Measurements from ENCODE around the gene RALGDS.

The RALGDS gene

DNA sequence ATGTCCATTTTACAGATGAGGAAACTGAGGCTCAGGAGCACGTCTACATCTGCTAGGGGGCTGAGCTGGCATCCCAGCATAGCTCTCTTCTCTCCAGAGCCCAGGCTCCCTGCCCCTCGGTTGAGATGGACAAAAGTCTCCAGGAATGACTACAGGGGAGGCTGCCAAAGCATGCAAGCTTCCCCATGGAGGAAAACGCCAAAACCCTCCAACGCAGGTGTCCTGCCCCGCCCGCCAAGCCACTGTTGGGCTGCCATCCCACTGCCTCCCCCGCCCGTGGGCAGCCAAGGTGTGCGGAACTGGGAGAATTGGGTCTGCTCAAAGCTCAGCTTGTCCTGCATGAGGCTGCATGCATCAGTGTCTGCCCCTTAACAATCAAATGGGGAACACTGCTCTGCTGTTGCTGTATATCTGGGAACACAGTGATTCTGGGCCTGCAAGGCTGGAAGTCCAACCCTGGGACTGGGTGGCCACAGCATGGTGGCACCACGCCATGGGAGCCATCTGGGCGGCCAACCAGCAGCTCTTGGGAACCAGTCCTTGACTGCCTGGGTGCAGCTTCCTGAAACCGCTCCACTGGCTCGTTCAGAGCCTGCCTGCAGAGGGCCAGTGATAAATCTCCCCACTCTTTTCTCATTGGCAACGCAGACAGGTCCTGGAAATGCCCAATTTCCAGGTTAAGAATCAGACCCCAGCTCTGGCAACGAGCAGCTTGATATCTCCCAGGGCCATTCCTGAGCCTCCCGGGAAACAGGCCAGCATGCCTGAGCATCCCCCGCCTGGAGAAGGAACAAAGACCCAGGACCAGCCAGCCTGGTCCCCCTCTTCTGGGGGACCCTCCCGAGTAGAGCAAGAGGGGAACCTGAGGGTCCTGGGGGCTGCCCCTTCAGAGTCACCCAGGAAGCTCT lies 3.5 kb downstream of the RALGDS start:
- no peak for DNase-seq

DNA sequence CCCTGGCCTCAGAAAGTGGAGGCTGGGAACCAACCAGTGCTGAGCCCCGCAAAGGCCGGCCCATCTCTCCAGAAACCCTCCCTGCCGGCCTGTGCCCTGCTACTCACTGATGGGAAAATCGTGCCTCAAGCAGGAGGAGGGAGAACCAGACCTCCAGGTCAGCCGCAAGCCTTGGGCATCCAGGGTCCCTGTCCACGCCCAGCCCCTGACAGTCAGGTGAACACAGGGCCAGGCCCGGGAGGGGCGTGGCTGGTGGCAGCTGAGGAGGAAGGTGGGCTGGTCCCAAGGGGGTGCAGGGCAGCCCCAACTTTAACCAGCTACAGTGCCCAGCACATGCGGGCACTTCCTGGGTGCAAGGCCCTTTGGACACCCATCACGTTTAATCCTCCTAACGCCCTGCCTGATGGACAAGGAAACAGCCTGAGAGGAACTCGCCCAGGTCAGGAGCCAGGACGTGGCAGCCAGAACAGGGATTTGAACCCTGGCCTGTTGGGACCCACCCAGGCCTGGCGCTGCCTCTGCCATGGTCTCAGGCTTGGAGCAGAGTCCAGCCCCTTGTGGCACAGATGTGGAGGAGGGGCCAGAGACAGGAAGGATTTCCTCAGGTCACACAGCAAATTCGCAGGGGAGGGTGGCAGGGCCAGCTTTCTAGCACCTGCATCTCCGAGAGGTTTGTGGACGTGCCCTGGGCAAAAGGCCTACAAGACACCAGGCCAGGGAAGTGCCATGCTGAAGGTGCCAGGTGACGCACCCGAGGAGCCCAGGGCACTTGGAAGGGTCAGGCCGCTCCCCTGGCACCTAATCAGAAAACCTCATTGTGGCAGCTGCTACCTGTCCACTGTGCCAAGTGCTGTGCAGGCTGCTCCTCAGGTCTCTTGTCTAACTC lies 4.5 kb downstream of the RALGDS start:
- peak; percentile 30 for DNase-seq

DNA sequence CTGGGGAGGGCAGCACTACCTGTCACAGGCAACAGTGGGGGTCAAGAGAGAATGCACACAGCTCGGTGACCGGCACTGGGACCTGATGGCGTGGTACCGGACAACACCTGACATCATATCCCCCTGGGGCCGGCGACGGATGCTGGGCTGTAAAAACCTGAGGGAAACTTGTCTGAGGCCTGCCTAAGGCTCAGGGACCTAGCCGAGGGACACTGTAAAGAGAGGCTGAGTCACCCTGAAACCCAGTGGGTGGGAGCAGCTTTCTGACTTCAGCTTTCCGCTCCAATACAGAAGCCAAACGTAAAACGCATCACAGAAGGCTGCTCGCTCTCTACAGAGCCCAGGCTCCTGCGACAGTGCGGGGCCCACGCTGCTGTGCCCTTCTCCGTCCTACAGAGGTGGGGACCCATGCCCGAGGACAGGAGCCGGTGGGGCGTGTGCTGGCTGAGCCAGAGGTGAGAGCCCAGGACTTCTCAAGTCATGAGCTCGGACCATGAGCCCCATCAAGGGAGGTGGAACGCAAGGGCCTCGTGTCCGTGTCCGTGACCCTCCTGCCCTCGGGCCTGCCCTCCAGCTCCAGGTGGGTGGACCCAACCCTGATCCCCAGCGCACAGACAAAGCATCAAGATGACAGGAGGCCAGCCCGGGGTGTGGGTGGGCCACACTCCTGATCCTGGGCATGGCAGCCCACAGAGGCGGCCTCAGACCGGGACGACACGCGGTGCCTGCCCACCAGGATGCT lies 5.3 kb downstream of the RALGDS start:
- peak; percentile 43 for DNase-seq

DNA sequence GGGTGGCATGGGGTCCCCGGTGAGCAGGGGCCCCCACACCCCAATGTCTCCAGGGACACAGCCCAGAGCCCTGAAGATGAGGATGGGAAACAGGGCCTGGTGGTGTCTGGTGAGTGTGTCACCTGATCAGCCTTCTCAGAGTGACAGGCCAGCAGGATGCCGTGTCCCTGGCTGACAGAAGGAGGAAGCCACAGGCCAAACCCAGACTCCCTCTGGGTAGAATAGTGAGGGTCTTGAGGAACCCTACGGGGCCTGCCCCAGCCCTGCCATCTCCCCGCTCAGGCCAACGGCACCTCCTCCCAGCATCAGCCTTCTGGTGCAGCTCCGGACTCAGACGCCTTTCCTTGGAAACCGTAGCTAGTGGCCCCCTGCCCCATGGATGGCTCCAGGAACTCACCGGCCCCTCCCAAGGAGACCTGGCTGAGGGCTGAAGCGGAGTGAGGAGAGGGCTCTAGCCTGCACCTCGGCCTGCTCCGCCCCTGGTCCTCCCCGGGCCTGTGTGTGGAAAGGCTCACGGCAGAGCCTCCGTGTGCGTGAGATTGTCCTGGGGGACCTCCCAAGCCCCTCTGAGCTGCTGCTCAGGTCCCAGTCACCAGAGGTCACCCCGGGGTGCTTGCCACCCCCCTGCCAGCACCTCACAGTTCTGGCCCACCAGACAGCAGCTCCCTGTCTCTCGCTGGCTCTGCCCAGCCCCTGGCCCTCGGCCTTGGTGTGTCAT lies 6.0 kb downstream of the RALGDS start:
- peak; percentile 42 for DNase-seq

DNA sequence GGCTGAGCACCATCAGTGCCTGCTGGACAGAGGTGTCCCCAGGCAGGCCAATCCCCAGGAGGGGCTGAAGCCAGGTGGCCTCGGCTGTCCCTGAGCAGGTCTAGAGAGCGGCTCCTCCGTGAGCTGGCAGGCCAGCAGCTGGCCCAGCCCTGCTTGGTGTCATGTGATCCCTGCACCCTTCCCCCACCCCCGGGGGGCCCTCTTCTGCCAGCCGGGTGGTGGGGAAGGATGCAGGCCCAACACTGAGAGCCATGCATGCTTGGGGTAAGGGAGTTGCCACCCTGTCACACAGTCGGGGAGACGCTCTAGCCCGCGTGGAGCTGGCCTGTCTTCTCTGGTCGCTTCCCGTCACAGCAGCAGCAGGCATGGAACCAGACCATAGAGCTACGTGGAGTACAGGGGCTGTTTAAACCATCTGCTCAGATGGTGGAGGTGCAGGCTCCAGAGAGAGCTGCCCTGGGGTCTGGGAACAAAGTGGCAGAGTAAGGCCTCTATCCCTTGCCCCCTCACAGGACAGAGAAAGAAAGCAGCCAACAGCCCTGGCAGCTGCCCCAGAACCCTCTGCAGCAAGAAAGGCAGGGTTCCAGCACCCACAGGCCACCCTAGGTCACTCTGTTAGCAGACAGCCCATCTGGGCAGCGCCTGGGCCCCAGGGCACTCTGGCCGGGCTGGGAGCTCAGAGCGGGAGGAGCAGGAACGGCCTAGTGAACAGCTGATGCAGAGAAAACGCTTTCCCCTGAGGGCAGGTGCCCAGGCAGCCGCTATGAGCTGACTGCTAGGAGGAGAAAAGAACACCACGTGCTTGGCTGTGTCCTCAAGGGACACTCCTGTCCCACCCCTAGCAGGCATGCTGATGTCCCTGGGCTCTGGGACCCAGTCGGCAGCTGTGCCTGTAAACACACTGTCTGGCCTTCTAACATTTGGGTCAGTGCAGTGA lies 6.8 kb downstream of the RALGDS start:
- DNase-seq: peak; percentile 55

DNA sequence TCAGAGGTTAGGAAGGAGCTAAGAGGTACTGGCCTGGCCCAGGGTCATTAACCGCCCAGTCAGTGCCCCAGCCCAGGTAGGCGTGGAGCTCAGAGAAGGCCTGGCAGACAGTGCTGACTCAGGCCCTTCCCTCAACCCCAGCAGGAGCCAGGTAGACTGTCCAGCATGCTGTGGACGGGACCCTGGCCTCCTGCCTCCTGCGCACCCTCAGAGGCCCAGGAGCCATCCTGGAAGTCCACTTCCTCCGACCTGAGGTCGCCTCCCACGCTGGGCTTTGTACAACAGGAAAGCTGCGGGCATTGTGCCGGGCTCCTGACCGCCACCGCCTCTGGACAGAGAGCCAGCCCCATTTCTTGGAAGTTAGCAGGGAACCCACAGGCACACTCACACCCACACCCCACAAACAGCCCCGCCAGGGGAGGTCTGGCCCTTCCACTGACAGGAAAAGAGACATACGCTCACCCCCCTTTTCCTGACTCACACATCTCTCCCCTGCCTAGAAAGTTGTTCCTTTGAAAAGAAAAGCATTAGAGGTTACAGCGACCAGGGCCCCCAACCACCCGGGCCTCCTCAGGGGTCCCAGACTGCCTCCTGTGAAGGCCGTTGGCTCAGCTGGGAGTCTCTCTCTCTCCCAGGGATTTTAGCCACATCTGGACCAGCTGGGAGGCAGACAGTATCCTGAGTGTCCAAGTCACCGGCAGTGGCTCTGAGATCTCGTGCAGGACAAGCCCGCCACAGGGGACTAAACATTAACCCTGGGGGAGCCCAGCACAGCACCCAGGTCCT lies 7.7 kb downstream of the RALGDS start:
- DNase-seq: no peak

DNA sequence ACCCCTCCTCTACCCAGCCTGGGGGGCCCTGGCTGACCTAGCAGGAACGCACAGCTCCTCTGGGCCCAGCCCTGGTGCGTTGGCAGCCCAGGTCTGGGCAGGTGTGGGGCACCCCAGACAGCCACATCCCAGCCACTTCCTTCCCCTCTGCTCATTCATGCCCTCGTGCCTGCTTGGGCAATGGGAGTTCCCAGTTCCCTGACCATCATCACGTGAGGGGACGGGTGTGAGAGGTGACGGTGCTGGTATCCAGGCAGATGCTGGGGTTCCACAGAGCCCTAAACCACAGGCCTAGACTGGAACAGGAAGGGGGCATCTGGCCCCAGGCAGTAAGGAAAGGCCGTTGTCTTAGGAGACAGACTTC lies 8.4 kb downstream of the RALGDS start:
- DNase-seq: no peak

DNA sequence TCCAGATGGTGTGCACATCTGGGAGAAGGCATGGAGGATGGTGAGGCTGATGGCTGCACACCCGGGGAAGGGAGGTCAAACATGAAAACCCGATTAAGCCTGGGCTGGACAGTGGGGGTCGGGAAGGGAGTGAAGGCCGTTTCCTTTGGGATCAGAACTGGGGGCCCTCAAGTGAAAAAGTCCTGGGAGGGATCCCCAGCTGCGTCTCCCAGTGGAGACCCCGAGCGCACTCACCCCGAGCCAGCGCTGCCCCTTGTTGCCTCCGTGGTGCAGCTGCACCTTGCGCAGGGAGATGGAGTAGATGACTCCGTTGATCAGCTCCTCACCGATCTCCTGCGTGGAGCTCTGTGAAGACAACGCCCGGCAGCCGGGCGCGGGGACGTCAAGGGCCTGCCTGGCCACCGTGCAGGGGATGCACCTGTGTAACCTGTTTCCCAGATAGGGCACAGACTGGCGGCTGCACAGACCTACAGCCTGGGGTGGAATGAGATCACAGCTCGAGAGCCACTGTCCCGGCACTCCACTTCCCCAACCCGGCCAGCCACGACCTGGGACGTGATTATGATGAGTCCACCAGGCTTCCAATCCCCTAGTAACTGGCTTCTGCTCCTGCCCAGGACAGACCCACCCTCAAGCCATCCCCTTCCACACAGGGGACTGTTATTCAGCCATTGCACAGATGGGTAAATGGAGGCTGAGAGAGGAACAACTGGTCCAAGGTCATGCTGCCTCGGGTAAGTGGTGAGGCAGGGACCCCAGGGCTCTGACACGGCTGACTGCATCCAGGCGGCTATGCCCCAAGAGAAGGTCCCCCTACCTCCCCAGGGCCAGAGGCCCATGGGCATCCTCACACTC lies 9.0 kb downstream of the RALGDS start:
- DNase-seq: no peak

DNA sequence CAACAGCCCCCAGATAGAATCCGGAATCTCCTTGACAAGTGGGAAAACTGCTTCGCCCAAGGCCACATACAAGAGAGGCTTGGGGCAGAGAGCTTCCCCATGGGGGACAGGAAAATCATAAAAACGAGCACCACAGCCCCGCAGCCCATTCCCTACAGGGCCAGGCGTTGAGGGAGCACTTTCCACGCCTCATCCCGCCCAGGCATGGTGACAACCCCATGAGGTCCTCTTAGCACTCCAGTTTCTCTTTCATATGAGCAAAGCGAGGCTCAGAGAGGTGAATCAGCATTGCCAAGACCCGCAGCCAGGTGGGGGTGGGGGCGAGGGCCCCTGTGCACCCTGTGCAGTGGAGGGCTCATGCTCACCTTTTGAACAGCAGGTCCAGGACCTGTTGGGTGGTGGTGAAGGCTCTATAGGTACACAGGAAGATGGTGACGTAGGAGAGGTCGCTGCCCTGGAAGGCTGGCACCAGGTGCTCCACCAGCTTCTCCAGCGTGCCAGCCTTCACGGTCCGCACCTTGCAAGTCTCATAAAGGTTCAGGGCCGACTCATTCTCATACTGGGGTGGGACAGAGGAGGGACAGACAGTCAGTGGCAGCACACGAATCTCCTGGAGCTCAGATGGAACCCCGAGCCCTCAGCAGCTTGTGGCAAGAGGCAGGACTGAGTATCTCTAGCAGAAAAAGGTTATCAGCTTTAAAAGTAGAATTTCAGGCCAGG lies 10.9 kb downstream of the RALGDS start:
- DNase-seq: peak; percentile 32

DNA sequence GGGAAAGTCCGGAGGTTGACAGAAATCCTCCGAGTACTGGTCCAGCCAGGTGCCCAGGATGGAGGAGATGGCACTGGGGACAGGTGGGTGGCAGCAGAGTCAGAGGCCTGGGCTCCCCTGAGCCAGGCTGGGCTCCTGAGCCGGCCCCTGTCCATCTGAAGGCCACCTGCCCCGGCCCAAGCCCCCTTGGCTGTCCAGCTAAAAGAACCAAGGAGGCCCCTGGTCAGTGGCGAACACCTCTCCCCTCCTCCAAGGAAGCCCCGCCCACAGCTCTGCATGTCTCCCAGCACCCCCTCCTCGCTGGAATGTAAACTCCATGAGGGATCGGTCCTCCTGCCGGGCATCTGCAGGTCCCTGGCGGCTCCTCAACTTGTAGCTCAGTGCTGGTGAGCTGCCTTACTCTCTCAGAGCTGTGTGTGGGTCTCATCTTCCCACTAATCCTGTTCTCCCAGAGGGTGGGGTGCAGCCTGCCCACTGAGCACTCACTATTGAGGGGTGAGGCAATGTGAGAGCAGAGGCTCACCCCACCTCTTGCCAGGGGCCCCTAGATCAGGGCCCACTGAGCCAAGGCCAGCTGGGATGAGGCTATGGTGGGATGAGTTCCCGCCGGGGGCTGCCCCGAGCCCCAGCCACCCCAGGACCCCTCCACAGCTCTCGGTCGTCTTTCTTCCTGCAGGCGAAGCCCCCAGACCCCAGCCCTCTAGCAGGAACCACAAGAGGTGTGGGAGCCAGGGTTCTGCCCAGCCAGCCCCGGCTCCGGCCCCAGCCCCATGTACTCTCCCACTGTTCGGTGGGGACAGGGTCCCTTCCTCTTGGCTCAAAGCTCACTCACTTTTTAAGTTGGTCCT lies 12.0 kb downstream of the RALGDS start:
- peak; percentile 28 for DNase-seq

DNA sequence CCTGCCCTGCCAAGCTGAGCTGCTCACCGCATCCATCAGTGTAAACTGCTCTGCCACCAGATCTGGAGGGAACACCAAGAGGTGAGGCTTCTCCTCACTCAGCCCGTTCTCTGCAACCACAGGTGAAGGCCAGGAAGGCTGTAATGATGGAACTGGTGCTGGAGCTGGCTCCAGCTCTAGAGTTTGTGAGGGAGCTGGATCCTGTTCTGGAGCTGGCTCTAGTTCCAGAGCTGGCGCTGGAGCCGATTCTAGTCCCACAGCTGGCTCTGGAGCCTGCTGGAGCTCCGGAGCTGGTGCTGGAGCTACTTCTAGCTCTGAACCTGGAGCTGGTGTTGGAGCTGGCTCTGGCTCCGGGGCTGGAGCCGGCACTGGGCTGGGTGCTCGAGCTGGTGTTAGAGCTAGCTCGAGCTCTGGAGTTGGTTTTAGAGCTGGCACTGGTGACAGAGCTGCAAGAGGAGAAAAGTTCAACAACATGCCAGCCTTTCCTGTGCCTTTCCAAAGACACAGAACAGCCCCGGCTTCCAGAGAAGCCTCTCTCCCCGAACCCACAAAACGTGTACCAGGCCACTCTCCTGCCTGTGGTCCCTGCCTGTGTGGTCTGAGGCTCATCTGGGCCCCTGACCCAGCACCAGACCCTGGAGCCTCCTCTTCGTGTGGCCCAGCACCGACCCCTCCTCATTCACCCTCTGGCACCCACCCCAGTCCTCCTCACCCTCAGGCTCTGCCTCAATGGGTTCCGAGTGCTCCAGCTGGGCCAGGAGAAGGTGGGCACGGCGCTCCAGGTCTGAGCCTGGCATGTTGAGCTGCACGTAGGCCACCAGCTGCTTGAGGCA lies 12.9 kb downstream of the RALGDS start:
- peak; percentile 39 for DNase-seq

DNA sequence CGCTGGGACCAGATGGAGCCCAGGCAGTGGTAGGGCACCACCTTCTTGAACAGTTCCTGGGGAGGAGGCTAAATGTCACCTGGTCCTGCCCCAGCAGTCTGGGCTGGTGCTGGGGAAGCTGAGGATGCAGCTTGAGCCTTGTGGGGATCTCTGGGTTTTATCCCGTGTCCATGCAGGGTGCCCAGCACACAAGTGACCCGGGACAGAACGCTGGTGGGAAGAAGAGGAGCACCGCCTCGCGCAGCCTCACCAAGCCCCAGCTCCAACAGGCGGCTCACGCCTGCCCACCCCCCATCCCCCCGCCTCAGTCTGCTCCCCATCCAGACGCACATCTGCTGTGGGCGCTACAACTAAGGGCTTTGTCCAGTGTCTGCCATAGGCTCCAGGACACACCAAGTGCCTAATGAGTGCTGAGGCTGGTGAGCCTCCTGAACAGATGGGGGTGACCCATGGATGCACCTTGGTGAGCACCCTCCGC lies 13.8 kb downstream of the RALGDS start:
- peak; percentile 39 for DNase-seq

DNA sequence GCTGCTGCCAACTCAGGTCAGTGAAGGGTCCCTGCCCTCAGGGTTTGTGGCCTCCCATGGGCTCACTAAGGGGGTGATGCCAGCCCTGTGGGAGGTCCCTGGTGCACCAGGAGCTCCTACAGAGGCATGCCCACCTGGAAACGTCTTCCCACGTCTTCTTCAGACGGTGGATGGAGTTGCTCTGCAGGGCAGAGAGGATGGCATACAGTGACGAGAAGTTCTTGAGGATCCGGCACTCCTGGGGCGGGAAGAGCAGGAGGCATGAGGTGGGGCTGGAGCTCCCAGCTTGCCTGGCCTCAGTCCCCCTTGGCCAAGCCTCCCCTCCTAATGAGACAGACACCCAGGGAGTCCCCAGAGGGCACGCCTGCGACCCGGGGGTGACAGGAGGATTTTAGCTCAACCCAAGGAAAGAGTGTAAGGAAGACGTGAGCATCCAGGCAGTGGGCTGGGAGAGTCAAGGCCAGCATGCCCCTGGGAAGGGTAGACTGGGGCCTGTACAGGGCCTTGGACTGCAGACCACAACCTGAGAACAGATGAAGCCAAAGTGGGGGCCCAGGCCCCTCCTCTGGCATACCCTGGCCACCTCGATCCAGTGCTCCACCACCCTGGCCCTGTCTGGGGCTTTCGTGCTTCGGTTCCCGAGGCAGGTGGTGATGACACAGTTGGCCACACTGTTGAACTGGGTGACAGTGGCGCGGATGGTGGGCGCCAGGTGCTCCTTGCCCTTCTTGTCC lies 14.4 kb downstream of the RALGDS start:
- peak; percentile 23 for DNase-seq

DNA sequence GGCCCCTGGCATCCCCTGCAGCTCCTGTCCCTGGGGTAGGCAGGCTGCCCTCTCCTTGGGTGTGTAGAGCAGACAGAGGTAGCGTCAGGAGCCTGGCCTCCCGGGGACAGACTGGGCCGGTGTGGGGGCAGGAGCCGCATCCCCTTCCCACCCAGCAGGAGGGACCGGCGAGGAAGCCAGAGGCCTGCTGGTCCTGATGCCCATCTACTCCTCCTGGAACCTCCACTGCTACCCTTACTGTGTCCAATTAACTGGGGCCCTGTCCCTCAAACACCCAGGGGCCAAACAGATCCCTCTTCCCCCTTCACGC lies 15.6 kb downstream of the RALGDS start:
- peak; percentile 19 for DNase-seq

DNA sequence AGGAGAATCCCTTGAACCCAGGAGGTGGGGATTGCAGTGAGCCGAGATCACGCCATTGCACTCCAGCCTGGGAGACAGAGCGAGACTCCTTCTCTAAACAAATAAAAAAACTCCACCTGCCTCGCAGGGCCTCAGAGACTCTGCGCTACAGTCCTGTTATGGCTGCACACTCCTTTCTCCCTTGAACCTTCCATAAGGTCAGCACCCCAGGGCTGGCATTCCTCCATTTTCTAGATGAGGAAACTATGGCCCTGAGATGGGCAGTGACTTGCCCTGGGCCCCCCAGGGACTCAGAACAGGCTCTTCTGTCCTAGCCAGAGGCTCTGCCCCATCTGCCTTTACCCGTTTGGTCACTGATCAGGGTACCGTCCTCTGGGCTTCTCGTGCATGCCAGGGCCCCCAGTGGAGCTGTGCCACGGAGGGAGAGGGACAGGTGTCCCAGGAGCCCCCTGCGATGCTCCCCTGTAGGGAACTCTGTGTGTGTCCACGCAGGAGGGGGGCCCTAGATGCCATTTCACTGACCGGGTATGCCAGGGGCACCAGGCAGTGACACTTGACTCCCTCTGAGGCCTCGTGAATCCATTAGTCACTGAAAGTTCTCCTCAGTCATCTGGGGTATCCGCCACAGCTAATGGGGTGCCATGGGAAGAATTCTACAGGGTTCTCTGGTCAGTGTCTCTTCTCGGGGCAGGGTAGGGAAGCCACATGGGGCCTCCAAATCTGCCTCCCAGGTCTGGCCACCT lies 16.2 kb downstream of the RALGDS start:
- DNase-seq: peak; percentile 41
